Activated gamma-delta T cell treated with anti-CD3 and anti-CD28 coated beads, Interleukin-2, amount 50 U/mL, for 16 hours (primary cell): ENCODE results near the gene CAMK2A.

Experiments
- DNase-seq: peaks from one replicate; pipeline ENCODE4 v3.0.0-alpha.2; 2020; ENCODE audit warnings: low read depth

The CAMK2A gene

GRCh38 chr5:150184990-150185912 lies 104.3 kb downstream of the CAMK2A start:
- no peak for DNase-seq

- no peak for DNase-seq
Measured at GRCh38 chr5:150184006-150184405, 105.6 kb downstream of the CAMK2A start.

GRCh38 chr5:150183436-150183835 lies 106.1 kb downstream of the CAMK2A start:
- DNase-seq, result no peak

- DNase-seq, result no peak
Measured at GRCh38 chr5:150182774-150183173, 106.8 kb downstream of the CAMK2A start.

GRCh38 chr5:150181766-150182545 lies 107.6 kb downstream of the CAMK2A start:
- no peak for DNase-seq

- no peak for DNase-seq
Measured at GRCh38 chr5:150181027-150181426, 108.5 kb downstream of the CAMK2A start.

- DNase-seq, result no peak
Measured at GRCh38 chr5:150180241-150181026, 109.1 kb downstream of the CAMK2A start.

- DNase-seq, result no peak
Measured at GRCh38 chr5:150179019-150179620, 110.5 kb downstream of the CAMK2A start.

GRCh38 chr5:150178262-150178661 lies 111.3 kb downstream of the CAMK2A start:
- DNase-seq, result no peak

- DNase-seq, result no peak
Measured at GRCh38 chr5:150177721-150178120, 111.9 kb downstream of the CAMK2A start.

GRCh38 chr5:150176745-150177477 lies 112.7 kb downstream of the CAMK2A start:
- DNase-seq, result no peak

GRCh38 chr5:150175536-150175935 lies 114.0 kb downstream of the CAMK2A start:
- DNase-seq, result no peak

GRCh38 chr5:150175076-150175475 lies 114.5 kb downstream of the CAMK2A start:
- no peak for DNase-seq

- DNase-seq, result no peak
Measured at GRCh38 chr5:150174285-150174684, 115.3 kb downstream of the CAMK2A start.

- no peak for DNase-seq
Measured at GRCh38 chr5:150173161-150173560, 116.4 kb downstream of the CAMK2A start.

GRCh38 chr5:150172556-150172955 lies 117.0 kb downstream of the CAMK2A start:
- no peak for DNase-seq

GRCh38 chr5:150172145-150172544 lies 117.4 kb downstream of the CAMK2A start:
- no peak for DNase-seq
